ENCODE results near the gene ETV3. TPM values are rescaled to one million over a fixed set of nuclear protein-coding genes. Genes with fewer than 3 reads are reported as not detected.

ETV3 gene
- total and polyA plus RNA-seq, 10 of the 15 experiments (the other 5 are each of a cell fraction or from before 2014, with no cell fraction given): 1.7 to 13.8 (median 7.2) TPM

GRCh38 chr1:157144509-157144908 lies 6.3 kb upstream of the ETV3 start:
- FAIRE-seq: no peak
- Histone ChIP-seq H3K27me3 (replicated peaks in 1 of 2; ENCODE audit: control insufficient read depth in 2 of 2, insufficient read depth in 2 of 2, low read length in 1 of 2) (no peaks in the 10 kb centered on the region), H3K27ac (ENCODE audit: control insufficient read depth, insufficient read depth) (no peak overlapping the region), H3K4me1 (ENCODE audit: control insufficient read depth, insufficient read depth, low read length) (peaks cover 3% of the 10 kb centered on the region; the same call in 1 of the 2 replicates), H4K20me1 (ENCODE audit: control insufficient read depth, insufficient read depth) (no peaks in the 10 kb centered on the region), H3K4me3 (no peak overlapping the region), H2AFZ (ENCODE audit: control insufficient read depth, low read depth, low read length) (no peak overlapping the region), H3K36me3 (ENCODE audit: control insufficient read depth in 2 of 2, insufficient read depth in 2 of 2, low read length in 1 of 2) (no peaks in the 10 kb centered on the region), H3K9me3 (replicated peaks; ENCODE audit: control insufficient read depth, insufficient read depth, low read length) (no peaks in the 10 kb centered on the region), H3K9ac (ENCODE audit: control insufficient read depth, insufficient read depth, low read length) (no peak overlapping the region), H3K4me2 (ENCODE audit: control insufficient read depth, insufficient read depth) (no peak overlapping the region), H3K79me2 (ENCODE audit: control insufficient read depth, insufficient read depth, low read length) (no peaks in the 10 kb centered on the region)
- ChIA-PET RAD21 (ENCODE audit: unreplicated experiment) (no interaction called here), POLR2A (no interaction called here), SMC1A (ENCODE audit: uncharacterized antibody, unreplicated experiment) (no interaction called here), CTCF (interaction anchor here (1.0 kb wide), 1 partner anchor 54 kb away, joined by 3 read pairs; no protein-coding TSS in a partner anchor)
- BruUV-seq (replicated peaks): no TSS peak
- WGBS (ENCODE audit: insufficient coverage, insufficient replicate concordance, low lambda C conversion rate, missing lambda C conversion rate): 94% methylated on average over 1 of the region's 1 CpG
- in situ Hi-C loops (cut with MboI): no loop called here
- intact Hi-C loops (cut with micrococcal nuclease; ENCODE audit: unreplicated experiment): no loop called here
- no peak for DNase-seq (ENCODE audit: low read depth, low spot score)
- ATAC-seq: no peak
- TF ChIP-seq MTA3 (IDR thresholded peaks at IDR 0.05; ENCODE audit: borderline replicate concordance, low read length) (no peak), HDAC2 (IDR thresholded peaks at IDR 0.05) (no peak), MXI1 (IDR thresholded peaks at IDR 0.05; ENCODE audit: low read depth, low read length) (no peak), ZNF384 (IDR thresholded peaks at IDR 0.05; ENCODE audit: borderline replicate concordance, low read depth, low read length) (no peak), NFYA (IDR thresholded peaks at IDR 0.05; ENCODE audit: borderline replicate concordance, low read depth, low read length) (no peak), BRCA1 (IDR thresholded peaks at IDR 0.05; ENCODE audit: low read depth, low read length) (no peak), SIN3A (IDR thresholded peaks at IDR 0.05; ENCODE audit: low read depth, low read length) (no peak), STAT1 (conservative IDR thresholded peaks at IDR 0.05) (no peak), TARDBP (IDR thresholded peaks at IDR 0.05; ENCODE audit: borderline replicate concordance) (no peak), CEBPB (IDR thresholded peaks at IDR 0.05; ENCODE audit: borderline replicate concordance in 1 of 2, low read depth in 2 of 2, low read length in 2 of 2) (no peak), CTCF (IDR thresholded peaks at IDR 0.05 in 2 of 3, conservative IDR thresholded peaks at IDR 0.05 in 1 of 3; ENCODE audit: control insufficient read depth in 2 of 3, extremely low read depth in 1 of 3, insufficient read depth in 1 of 3, low read depth in 3 of 3, low read length in 3 of 3) (no peak), BACH1 (IDR thresholded peaks at IDR 0.05; ENCODE audit: borderline replicate concordance) (no peak), SREBF1 (IDR thresholded peaks at IDR 0.05; ENCODE audit: low read length) (no peak)
- TF ChIP-seq, protein P1, sequence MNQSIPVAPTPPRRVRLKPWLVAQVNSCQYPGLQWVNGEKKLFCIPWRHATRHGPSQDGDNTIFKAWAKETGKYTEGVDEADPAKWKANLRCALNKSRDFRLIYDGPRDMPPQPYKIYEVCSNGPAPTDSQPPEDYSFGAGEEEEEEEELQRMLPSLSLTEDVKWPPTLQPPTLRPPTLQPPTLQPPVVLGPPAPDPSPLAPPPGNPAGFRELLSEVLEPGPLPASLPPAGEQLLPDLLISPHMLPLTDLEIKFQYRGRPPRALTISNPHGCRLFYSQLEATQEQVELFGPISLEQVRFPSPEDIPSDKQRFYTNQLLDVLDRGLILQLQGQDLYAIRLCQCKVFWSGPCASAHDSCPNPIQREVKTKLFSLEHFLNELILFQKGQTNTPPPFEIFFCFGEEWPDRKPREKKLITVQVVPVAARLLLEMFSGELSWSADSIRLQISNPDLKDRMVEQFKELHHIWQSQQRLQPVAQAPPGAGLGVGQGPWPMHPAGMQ (IDR thresholded peaks at IDR 0.05; ENCODE audit: borderline replicate concordance): no peak
- TF ChIP-seq, protein P2, sequence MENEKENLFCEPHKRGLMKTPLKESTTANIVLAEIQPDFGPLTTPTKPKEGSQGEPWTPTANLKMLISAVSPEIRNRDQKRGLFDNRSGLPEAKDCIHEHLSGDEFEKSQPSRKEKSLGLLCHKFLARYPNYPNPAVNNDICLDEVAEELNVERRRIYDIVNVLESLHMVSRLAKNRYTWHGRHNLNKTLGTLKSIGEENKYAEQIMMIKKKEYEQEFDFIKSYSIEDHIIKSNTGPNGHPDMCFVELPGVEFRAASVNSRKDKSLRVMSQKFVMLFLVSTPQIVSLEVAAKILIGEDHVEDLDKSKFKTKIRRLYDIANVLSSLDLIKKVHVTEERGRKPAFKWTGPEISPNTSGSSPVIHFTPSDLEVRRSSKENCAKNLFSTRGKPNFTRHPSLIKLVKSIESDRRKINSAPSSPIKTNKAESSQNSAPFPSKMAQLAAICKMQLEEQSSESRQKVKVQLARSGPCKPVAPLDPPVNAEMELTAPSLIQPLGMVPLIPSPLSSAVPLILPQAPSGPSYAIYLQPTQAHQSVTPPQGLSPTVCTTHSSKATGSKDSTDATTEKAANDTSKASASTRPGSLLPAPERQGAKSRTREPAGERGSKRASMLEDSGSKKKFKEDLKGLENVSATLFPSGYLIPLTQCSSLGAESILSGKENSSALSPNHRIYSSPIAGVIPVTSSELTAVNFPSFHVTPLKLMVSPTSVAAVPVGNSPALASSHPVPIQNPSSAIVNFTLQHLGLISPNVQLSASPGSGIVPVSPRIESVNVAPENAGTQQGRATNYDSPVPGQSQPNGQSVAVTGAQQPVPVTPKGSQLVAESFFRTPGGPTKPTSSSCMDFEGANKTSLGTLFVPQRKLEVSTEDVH (IDR thresholded peaks at IDR 0.05; ENCODE audit: low read depth, partially characterized antibody): no peak

All from GM12878 (cell line).